Measurements from ENCODE around the gene KLHL29.
"Not testable (repeated sequence)": the region's sequence is repeated elsewhere in the genome, so short reads cannot be mapped to it uniquely, and the experiment has no call there.

The KLHL29 gene

DNA sequence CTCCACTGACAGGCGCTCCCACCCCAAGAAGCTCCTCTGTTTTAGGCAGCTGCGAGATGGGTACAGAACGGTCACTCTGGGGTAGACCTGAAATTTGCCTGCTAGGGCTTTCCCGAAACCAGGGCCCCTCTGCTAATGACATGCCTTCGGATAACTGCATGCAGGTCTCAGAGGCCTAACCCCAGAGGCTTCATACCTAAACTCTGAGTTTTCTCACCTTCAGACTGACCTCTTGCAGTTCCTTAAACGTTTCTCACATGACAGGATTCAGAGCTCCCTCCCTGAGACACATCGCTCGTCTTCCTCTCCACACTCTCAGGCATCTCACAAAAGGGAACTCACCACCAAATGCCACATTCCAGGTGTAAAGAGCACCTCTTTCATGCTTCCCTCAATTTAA lies 11.3 kb upstream of the KLHL29 start:
- no peak for DNase-seq

DNA sequence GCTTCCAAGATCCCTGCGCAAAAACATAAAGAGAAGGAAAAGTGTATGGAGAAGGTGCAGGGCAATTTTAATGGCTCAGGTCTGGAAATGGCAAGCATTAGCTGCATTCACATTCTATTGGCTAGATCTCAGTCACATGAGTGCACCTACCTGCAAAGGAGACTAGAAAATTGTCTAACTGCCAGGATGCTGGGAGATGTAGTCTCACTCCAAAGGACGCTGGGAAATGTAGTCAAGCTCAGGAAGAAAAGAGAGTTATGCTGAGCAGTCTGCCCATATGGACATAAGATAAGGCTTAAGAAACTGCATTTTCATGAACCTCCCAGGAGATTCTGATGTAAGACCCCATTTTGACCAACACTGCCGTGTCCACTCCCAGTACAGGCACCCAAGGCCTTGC lies 9.5 kb upstream of the KLHL29 start:
- no peak for DNase-seq

- no peak for DNase-seq
These were observed 8.9 kb upstream of the KLHL29 start for GRCh38 chr2:23376075-23376474.

GRCh38 chr2:23376972-23377371 lies 8.0 kb upstream of the KLHL29 start:
- DNase-seq = no peak

- DNase-seq = no peak
These were observed 7.2 kb upstream of the KLHL29 start for GRCh38 chr2:23377771-23378170.

DNA sequence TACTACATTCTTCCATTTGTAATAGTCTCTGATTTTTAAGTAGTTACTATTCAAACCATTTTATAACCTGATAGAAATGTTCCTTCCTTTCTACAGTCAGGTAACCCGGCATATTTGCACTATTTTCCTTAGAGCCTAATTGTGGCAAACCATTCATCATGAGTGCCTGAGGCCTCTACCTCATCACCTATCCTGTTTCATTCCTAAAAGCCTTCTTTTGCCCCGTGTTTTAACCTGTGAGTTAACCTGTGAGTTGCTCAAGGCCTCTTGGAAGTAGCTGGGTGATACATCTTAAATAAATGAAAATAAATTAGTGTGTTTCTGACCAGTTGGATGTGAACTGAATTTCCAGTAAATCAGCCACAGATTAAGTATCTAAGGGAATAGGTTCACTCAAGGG lies 6.5 kb upstream of the KLHL29 start:
- no peak for DNase-seq

- DNase-seq = no peak
These were observed 5.7 kb upstream of the KLHL29 start for GRCh38 chr2:23379220-23379695.

GRCh38 chr2:23380562-23381065 lies 4.4 kb upstream of the KLHL29 start:
- DNase-seq = no peak

- DNase-seq = no peak
These were observed 3.9 kb upstream of the KLHL29 start for GRCh38 chr2:23381084-23381483.

DNA sequence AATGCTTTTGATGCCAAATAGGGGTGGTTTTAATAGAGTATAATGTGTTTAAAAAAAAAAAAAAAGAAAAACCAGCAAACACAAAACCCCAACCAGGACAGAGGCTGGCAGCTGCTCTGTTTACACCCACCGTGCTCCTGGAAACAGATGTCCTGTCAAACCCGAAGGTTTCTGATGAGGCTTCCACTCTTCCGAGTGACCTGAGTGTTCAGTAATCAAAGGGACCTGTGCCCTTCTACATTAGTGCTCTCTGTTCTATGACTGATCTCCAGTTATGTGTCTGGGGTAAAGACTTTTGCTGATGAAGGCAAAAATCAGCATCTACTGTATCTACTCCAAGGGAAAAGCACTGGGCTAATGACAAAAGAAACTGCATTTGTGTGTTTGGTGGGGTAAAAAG lies 3.5 kb upstream of the KLHL29 start:
- no peak for DNase-seq

GRCh38 chr2:23383100-23383499 lies 1.9 kb upstream of the KLHL29 start:
- no peak for DNase-seq

GRCh38 chr2:23385351-23385747 lies 370 bp downstream of the KLHL29 start:
- DNase-seq = no peak

DNA sequence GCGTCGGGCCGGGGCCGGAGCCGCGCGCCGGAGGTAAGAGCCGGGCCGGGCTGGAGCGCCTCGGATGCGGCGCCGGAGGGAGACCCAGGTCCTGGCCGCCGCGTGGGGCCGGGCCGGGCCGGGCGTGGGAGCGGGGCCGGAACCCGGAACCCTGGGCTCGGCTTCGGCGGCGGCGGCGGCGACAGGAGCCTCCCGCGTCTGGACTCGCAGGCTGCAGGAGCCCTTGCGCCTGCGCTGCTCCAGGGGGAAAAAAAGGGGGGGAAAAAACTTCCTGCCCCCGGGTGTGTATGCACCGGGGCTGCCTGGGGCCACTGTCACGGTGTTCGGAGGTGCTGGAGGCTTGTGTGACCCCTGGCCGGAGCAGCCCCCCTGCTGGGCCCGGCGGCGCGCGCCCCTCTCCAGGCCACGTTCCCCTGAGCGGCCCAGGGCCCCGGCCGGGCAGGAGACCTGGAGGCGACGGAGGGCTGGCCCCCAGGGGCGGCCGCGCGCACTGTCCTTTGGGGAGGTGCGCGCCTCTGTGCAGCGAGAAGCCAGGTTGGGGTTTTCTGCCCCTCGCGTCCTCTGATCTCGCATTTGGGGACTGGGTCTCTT lies 864 bp downstream of the KLHL29 start:
- DNase-seq = no peak

DNA sequence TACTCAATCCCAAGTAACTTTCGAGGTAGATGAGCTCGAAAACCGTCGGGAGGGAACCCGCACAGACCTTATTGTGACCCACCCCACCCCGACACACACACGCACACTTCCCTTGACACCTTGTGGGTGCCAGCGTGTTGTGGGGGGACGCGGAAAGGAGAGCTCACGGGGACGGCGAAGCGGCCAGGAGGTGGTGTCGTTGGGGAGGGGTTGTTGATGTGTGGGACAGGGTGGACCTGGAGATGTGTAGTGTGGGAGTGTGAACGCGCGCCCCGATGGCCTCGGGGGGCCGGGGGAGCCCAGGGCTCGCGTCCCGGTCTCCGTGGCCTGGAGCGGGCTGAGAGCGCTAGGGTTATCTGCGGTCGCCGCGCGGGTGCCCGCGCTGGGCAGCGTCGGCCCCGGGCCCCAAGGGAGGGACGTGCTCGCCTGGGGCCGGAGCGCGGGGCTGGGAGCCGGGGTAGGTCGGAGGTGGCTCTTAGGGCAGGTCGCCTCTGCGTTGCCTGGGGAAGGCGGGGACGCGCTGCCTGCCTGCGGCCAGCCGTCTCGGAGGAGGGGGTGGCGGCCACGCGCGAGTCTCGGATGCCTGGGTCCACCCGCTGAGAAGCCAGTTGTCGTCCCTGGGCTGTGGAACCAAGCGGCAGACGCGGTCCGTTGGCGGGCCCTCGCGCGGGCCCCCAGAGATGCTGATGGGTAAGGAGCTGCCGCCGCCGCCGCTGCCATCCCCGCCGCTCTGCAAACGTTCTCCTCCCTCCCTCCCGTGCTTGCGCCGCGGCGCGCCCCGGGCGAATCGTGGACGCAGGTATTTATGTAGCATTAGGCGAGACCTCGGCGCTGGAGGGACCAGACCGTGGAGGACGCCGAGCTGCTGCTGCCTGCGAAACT lies 1.6 kb downstream of the KLHL29 start:
- DNase-seq = no peak

DNA sequence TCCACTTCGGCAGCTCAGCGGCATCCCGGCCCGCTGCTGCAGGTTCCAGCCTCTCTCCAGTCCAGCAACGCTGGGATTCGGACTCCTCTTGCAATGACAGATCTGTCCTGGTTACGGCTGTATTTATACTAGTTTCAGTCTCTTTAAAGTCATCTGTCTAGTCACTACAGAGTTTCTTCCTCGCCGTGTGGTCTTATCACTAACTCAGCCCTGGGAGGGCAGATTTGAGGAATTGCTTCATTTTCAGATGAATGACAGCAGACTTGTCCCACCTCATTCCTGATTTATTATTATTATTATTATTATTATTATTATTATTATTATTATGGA lies 2.2 kb downstream of the KLHL29 start:
- no peak for DNase-seq

GRCh38 chr2:23387845-23388244 lies 2.9 kb downstream of the KLHL29 start:
- DNase-seq = no peak

- no peak for DNase-seq
These were observed 3.3 kb downstream of the KLHL29 start for GRCh38 chr2:23388294-23388693.

DNA sequence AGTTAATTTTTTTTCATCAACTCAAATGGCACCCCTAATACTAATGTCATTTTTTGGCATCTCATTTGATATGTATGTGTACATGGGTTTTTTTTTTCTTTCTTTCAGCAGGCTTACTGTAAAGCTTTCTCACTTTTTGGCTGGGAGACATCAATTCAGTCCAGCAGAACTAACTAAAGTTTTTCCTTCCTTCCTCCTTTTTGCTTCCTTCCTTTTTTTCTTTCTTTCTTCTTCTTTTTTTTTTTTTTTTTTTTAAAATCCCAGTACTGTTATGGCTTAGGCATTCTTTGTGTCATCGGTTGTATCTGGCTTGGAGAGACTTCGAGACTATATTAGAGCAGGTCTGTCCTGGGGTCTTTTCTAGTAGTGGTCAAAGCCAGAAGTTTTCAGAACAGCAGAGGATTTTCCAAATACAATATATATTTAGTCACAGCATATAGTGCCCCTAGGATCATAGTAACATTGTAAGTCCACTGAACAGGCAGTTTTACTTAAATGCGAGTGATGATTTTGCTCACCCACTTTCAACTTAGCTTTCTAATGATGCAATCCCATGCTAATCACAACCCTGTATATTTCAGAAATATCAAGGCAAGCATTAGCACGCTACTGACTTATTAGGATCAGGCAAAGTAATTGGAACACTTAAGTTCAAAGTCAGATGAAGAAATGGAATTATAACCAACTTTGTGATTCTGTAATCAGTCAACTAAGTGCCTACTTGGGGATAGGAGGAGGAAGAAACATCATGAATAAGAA lies 4.0 kb downstream of the KLHL29 start:
- no peak for DNase-seq

- DNase-seq = no peak
These were observed 5.2 kb downstream of the KLHL29 start for GRCh38 chr2:23390152-23390551.

GRCh38 chr2:23391237-23391736 lies 6.3 kb downstream of the KLHL29 start:
- not testable (repeated sequence) for DNase-seq

- DNase-seq = no peak
These were observed 8.7 kb downstream of the KLHL29 start for GRCh38 chr2:23393722-23394121.

DNA sequence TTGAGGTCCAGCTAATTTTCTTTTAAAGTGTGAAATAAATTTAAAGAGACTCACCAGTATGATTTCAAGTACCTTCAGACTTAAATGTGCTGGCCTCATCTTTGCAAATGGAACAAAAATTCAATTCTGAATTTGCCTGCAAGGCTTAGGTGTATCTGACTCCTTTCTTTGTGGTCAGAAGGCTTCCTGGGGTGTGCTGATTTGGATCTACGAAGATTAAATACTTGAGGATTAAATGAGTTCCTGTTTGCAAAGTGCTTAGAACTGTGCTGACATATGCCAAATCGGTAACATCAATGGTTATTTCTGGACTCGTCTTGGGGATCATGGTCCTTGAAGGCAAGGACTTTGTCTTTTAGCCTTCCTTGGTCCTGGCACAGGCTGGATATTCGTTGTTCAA lies 9.7 kb downstream of the KLHL29 start:
- DNase-seq = no peak

DNA sequence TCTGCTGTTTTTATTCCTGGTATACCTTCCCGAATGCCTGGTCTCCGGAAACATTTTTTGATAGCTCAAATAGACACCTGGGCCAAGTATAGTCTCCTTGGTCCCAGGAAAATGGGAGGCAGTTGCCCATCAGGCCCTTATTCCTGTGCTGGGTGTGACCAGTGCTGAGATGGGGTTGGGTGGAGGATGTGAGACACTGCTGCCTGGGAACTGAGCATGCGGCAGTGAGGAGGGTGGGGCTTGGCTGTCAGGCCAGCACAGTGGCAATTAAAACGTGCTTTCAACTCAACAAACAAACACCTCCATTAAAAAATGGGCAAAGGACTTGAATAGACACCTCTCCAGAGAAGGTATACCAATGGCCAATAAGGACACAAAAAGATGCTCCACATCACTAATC lies 12.5 kb downstream of the KLHL29 start:
- DNase-seq = no peak

Data from activated CD4-positive, alpha-beta T cell treated with anti-CD3 and anti-CD28 coated beads for 1 hour (primary cell).